ENCODE data around the gene STKLD1.

STKLD1 gene

DNA sequence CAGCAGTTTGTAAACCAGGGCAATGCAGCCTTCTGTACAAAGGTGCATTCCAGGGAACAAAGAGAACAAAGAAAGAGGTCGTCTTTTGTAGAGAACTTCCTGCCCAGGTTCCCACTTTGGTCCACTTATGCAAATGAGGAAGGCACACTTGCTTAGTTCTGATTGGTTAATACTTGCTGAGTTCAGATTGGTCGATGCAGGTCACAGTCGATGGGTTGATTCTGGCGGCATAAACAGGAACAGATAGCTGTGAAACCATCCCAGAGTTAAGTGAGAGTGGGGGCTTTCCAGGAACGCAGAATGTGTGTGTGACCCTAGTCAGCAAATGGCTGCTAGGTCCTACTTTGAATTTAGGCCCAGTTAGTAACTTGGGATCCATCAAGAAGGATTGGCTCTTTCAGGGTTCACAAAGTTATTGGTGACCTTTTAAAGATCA is 44.2 kb downstream of the STKLD1 start:
- no peak for DNase-seq

- no peak for DNase-seq
Measured at GRCh38 chr9:133421615-133422542, 45.7 kb downstream of the STKLD1 start, which contains the start of gene ADAMTS13. ADAMTS13 (plus strand) TSS chr9:133422367; CDS start chr9:133422444, 77 bp downstream.

GRCh38 chr9:133423216-133423615 is 47.0 kb downstream of the STKLD1 start:
- DNase-seq = no peak

- no peak for DNase-seq
Measured at GRCh38 chr9:133424187-133424586, 48.0 kb downstream of the STKLD1 start.

- no peak for DNase-seq
Measured at GRCh38 chr9:133425049-133425632, 49.0 kb downstream of the STKLD1 start.

DNA sequence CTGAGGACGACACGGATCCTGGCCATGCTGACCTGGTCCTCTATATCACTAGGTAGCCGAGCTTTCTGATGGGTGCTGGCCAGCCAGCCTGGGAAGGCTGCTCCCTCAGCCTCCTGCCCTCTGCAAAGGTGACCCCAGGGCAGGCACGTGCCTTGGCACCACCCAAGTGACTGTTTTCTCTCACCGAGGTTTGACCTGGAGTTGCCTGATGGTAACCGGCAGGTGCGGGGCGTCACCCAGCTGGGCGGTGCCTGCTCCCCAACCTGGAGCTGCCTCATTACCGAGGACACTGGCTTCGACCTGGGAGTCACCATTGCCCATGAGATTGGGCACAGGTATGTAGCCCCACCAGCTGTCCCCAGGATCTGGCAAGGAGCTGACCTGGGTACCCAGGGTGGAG is 49.8 kb downstream of the STKLD1 start:
- no peak for DNase-seq

DNA sequence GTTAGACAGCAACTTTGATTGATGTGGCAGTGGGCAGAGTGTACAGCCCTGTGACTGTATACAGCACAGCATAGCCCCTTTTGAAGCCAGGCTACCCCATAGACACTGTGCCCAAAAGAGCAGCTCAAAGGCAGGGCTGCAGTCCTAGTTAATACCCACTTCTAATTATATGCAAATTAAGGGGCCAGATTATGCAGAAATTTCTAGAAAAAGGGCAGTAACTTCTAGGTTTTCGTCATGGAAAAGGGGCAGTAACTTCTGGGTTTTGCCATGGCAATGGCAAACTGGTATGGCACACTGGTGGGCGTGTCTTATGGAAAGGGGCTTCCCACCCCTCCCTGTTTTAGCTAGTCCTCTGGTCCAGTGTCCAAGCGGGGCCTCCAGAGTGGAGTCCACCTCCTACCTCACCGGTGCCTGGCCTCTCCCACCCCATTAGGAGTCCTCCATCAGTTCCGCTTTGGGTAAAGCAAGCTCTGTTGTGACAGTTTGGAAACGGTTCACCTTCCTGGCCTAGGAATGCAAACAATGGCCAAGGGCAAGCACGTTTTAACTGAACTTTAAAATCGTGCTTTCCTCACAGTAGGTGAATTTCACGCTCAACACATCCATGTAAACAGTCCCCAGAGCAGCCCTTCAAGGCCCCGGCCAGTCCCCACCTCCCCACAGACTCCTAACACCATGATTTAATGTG is 51.6 kb downstream of the STKLD1 start:
- DNase-seq = no peak

DNA sequence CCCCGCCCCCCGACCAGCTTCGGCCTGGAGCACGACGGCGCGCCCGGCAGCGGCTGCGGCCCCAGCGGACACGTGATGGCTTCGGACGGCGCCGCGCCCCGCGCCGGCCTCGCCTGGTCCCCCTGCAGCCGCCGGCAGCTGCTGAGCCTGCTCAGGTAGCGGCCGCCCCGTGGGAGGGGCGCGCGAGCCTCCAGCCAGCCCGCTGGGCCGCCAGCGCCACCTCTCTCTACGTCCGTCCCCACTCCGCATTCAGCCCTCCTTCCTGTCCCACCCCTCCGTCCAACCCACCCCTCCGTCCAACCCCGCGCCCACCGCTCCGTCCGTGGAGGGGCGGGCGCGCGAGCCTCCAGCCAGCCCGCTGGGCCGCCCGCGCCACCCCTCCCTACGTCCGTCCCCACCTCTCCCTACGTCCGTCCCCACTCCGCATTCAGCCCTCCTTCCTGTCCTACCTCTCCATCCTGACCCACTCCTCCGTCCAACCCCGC is 52.5 kb downstream of the STKLD1 start:
- no peak for DNase-seq

DNA sequence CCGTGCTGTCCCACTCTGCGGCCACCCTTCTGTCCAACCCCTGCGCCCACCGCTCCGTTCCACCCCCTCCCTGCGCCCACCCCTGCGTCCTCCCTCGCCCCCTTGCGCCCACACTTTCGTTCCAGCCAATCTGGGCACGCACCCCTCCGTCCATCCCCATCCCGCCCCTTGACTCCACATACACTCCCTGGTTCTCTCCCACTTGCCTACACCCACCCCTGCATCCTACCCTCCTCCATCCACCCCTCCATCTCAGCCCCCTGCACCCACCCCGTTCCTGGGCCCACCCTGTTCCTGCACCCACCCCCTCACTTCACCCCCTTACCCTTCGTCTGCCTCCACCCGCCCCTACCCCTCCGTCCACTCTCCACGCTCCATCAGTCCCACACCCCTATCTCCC is 53.0 kb downstream of the STKLD1 start:
- DNase-seq = no peak

DNA sequence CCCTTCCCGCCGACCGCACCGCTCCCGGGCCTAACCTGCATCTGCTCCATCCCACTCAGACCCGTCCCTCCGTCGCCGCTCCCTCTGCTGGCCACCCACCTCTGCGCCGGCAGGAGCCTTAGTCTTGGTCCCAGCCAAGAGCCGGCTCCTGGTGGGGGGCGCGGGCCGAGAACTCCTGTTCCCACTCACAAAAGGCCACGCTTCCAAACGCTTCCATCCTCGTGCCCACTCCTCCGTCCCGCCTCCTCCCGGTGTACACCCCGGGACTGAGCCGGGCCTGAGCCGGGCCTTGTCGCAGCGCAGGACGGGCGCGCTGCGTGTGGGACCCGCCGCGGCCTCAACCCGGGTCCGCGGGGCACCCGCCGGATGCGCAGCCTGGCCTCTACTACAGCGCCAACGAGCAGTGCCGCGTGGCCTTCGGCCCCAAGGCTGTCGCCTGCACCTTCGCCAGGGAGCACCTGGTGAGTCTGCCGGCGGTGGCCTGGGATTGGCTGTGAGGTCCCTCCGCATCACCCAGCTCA is 53.5 kb downstream of the STKLD1 start:
- DNase-seq = no peak

DNA sequence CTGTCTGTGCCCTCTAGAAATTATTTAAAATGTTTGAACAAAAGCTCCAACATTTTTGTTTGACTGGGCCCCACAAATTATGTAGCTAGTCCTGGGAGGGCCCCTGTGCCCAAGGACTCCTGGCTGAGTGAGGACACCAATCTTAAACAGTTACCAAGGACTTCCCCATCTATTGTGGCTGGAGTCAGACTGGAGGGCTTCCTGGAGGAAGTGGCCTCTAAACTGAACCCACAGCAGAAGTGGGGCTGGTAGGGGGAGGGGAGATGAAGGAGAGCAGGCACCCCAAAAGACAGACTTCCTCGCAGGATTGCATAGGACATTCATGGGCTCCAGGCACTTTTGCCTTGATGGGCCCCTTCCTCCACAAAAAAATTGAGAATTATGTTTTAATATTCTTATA is 54.1 kb downstream of the STKLD1 start:
- DNase-seq = no peak

GRCh38 chr9:133433351-133433843 is 57.2 kb downstream of the STKLD1 start:
- no peak for DNase-seq

DNA sequence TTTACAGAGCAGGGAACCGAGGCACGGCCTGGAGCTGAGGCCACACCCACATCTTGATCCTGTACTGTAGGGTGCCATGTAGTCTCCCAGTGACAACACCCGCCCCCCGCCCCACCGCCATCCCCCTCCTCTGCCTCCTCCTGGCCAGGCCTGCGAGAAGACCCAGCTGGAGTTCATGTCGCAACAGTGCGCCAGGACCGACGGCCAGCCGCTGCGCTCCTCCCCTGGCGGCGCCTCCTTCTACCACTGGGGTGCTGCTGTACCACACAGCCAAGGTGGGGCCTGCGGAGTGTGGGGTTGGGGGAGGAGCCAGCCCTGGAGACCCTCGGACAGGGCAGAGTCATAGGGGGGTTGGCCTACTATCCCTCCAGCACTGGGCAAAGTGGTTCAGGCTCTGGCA is 60.5 kb downstream of the STKLD1 start:
- DNase-seq = no peak

GRCh38 chr9:133437753-133438531 is 61.8 kb downstream of the STKLD1 start:
- DNase-seq = no peak

DNA sequence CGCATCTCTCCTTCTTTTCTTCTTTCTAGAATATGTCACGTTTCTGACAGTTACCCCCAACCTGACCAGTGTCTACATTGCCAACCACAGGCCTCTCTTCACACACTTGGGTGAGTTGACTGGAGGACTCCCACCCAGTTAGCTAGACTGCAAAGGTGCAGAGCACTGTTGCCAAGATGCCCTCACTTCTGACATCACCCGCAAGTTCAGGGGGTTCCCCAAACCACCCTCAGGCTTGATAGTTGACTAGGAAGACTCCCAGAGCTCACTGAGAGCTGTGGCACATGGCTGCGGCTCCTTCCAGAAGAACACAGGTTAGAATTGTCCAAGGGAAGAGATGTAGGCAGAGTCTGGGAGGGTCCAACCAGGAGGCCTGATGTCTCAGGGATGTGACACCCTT is 63.2 kb downstream of the STKLD1 start:
- no peak for DNase-seq

GRCh38 chr9:133440874-133441273 is 64.7 kb downstream of the STKLD1 start:
- no peak for DNase-seq

DNA sequence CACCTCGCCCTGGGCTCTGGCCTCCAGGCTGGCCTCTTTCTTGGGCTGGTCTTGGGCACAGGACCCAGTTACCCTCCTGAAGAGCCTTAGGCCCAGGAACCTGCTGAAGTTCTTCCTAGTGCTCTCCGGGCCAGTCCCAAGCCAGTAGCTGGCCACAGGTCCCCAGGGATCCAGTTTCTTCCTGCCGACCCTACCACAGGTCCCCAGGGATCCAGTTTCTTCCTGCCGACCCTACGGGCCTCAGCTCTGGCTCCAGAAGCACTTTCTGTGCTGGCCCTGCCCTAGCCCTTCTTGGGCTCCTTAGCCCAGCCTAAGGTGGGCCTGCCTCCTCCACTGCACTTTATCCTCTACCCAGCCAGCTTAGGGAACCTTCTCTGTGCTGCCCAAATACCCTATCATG is 65.4 kb downstream of the STKLD1 start:
- no peak for DNase-seq

DNA sequence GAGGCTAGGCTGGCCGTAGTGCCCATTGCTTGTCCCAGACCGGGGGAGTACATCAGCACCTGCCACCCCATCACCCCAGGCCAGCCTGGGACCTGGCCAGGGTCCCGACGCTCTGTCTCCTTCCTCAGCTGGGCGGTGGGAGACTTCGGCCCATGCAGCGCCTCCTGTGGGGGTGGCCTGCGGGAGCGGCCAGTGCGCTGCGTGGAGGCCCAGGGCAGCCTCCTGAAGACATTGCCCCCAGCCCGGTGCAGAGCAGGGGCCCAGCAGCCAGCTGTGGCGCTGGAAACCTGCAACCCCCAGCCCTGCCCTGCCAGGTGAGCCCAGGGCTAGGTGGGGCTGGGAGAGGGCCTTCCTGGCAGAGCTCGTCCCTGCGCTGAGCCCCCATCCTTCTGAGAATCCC is 67.1 kb downstream of the STKLD1 start:
- no peak for DNase-seq

DNA sequence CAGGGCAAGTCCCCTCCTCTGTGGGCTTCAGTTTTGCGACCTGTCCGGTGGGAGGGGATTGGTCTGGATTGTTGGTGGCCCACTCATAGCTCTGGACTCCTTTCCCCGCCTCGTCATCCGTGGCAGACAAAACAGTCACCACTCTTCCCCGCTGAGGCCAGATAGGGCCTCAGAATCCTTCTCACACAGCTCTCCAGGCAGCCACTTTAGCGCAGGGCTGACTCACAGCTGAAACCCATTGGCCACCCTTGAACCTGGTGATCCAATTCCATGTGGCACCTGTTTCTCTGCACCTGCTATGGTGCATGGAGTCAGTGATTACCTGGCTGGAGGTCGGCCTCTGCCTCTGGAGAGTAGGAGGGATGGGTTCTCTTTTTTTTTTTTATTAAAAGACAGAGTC is 67.8 kb downstream of the STKLD1 start:
- DNase-seq = no peak

GRCh38 chr9:133445293-133445969 is 69.3 kb downstream of the STKLD1 start:
- DNase-seq = no peak

DNA sequence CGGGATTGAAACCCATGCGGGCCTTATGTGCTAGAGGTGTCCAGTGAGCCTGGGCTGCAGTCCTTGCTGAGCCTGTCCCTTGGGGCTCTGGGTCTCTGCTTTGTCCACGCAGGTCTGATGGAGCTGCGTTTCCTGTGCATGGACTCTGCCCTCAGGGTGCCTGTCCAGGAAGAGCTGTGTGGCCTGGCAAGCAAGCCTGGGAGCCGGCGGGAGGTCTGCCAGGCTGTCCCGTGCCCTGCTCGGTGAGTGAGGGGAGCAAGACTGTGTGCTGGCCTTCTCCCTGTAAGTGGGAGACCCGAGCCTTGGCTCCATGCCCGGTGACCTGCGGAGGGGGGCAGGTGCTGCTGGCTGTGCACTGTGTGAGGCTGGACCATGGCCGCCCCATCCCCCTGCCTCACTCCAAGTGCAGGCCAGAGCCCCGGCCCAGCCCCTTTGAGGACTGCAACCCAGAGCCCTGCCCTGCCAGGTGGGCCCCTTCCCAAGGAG is 72.4 kb downstream of the STKLD1 start:
- DNase-seq = no peak

DNA sequence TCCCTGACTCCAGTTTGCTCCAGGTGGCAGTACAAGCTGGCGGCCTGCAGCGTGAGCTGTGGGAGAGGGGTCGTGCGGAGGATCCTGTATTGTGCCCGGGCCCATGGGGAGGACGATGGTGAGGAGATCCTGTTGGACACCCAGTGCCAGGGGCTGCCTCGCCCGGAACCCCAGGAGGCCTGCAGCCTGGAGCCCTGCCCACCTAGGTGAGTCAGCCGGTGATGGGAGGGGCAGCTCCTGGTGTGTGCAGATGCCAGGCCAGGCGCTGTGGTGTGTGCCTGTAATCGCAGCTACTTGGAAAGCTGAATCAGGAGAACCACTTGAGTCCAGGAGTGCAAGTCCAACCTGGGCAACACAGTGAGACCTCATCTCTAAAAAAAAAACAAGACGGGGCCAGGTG is 73.6 kb downstream of the STKLD1 start:
- no peak for DNase-seq

Data from NCI-H2081 treated with DMSO at 0.1 percent for 48 hours (cell line).